Mucosa of rectum (tissue), 2 donors: ENCODE data around the gene CACNG8.

Source experiments
- H3K27ac ChIP-seq, 2 donors: one replicate each; pipeline ENCODE4 v1.7.0; 2013; ENCODE audit warnings: inconsistent platforms in 2 of 2, low read depth in 2 of 2, low read length in 2 of 2
- H3K27me3 ChIP-seq, 2 donors: one replicate each; pipeline ENCODE4 v1.7.0; 2013; ENCODE audit warnings: low read length in 2 of 2; ENCODE audit not compliant: control insufficient read depth in 2 of 2, insufficient read depth in 2 of 2
- H3K36me3 ChIP-seq, 2 donors: one replicate each; pipeline ENCODE4 v1.7.0; 2013; ENCODE audit warnings: low read length in 2 of 2; ENCODE audit not compliant: control insufficient read depth in 2 of 2, insufficient read depth in 2 of 2
- H3K4me1 ChIP-seq, 2 donors: one replicate each; pipeline ENCODE4 v1.7.0; 2013; ENCODE audit warnings: low read length in 2 of 2, mild to moderate bottlenecking in 1 of 2; ENCODE audit not compliant: control insufficient read depth in 2 of 2, insufficient read depth in 2 of 2
- H3K4me3 ChIP-seq, 2 donors: one replicate each; pipeline ENCODE4 v1.7.0; 2013; ENCODE audit warnings: low read length in 2 of 2
- H3K9ac ChIP-seq, 2 donors: one replicate each; pipeline ENCODE4 v1.7.0; 2013; ENCODE audit warnings: low read length in 2 of 2, low read depth in 1 of 2, mild to moderate bottlenecking in 1 of 2
- H3K9me3 ChIP-seq, 2 donors: one replicate each; pipeline ENCODE4 v1.7.0; 2013; ENCODE audit warnings: low read length in 2 of 2; ENCODE audit not compliant: control insufficient read depth in 2 of 2
- donor health status: healthy.
- donor health status: Normal muscosa, but diverticular disease.

The CACNG8 gene

DNA sequence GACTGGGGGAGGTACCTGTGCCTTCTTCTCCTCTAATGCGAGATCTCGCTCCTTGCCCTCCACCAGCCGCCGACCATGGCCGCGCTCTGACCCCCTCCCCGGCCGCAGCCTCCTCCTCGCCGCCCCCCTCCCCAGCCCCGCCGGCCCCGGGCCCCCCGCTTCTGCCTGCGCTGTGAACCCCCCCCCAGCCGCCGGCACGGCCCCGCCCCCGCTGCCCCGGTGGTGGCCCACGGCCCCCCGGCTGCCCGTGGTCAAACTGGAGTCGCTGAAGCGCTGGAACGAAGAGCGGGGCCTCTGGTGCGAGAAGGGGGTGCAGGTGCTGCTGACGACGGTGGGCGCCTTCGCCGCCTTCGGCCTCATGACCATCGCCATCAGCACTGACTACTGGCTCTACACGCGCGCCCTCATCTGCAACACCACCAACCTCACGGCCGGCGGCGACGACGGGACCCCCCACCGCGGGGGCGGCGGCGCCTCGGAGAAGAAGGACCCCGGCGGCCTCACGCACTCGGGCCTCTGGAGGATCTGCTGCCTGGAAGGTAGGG lies at the start of gene CACNG8:
Gene CACNG8, plus strand, starts transcription at position 51 of the 545 bp plus-strand sequence.
- Histone ChIP-seq H3K9me3 (no peaks in the 10 kb centered on the region), H3K27ac (no peak within 1 kb of the TSS), H3K4me3 (no peak within 1 kb of the TSS), H3K9ac (no peak within 1 kb of the TSS), H3K4me1 (no peaks in the 10 kb centered on the region), H3K36me3 (no peaks in the 10 kb centered on the region), H3K27me3 (peaks cover 13 to 25% of the 10 kb centered on the region in 2 donors)

DNA sequence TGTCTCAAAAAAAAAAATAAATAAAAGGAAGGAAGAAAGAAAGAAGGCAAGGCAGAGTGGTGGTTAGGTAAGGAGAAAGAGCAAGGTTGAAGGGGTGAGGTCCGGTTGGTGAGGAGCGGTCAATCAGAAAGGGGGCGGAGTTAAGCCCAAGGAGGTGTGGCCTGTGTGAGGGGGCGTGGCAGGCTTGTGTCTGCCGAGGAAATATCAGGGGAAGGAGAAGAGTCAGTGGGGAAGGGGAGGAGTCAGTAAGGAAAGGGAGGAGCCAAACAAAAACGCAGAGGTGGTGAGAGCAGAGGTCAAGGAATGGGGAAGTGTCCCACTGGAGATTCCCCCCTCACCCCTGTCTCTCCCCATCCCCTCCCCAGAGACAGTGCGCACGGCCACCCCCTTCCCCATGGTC lies 47.7 kb upstream of the CACNG8 start:
- H3K36me3 ChIP-seq = no peaks in the 10 kb centered on the region
- H3K9ac ChIP-seq = no peak overlapping the region
- H3K27ac ChIP-seq = no peak overlapping the region
- no peaks in the 10 kb centered on the region for H3K9me3 ChIP-seq
- no peak overlapping the region for H3K4me3 ChIP-seq
- no peaks in the 10 kb centered on the region for H3K4me1 ChIP-seq
- peaks cover 7 to 14% of the 10 kb centered on the region in 2 donors for H3K27me3 ChIP-seq

DNA sequence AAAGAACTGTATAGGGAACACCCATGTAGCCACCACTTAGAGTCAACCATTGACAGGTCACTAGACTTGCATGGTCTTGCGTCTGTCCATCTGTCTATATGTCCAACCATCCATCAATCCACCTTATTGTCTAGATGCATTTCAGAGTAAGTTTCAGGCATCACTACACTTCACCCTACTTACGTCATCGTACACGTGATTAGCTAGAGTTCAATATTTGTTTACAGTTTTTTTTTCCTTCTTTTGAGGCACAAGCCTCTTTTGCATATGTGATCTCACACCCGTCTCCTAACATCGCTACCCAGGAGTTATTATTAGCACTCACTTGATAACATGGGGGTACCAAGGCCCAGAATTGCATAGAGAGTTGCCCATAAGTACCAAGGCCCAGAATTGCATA lies 46.7 kb upstream of the CACNG8 start:
- Histone ChIP-seq H3K9ac (no peak overlapping the region), H3K4me3 (no peak overlapping the region)

DNA sequence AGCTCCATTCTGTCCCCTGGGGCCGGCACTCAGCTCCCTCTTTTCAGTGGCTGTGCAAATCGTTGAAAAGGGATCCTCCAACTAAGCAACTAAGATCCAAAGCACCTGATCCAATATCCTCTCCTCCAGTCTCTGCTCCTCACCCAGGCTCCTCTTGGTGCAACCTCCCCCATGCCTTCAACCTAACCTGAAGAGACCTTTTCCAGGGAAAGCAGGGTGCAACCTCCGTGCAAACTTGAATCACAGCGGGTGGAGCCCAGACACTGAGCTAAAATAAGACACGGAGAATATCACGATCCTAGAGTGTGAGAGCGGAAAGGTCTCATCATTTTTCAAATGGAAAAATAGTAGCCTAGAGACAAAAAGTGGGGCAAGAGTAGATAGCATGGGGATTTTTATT lies 45.4 kb upstream of the CACNG8 start:
- Histone ChIP-seq H3K4me1 (no peaks in the 10 kb centered on the region), H3K9ac (no peak overlapping the region), H3K27ac (no peak overlapping the region), H3K27me3 (peaks cover 0 to 3% of the 10 kb centered on the region in 2 donors), H3K36me3 (no peaks in the 10 kb centered on the region), H3K9me3 (no peaks in the 10 kb centered on the region), H3K4me3 (no peak overlapping the region)

More for the DNA sequence above, 46.7 kb upstream of the CACNG8 start:
- H3K36me3 ChIP-seq = no peaks in the 10 kb centered on the region
- peaks cover 3 to 9% of the 10 kb centered on the region in 2 donors for H3K27me3 ChIP-seq
- H3K9me3 ChIP-seq = no peaks in the 10 kb centered on the region
- no peak overlapping the region for H3K27ac ChIP-seq
- H3K4me1 ChIP-seq = no peaks in the 10 kb centered on the region

DNA sequence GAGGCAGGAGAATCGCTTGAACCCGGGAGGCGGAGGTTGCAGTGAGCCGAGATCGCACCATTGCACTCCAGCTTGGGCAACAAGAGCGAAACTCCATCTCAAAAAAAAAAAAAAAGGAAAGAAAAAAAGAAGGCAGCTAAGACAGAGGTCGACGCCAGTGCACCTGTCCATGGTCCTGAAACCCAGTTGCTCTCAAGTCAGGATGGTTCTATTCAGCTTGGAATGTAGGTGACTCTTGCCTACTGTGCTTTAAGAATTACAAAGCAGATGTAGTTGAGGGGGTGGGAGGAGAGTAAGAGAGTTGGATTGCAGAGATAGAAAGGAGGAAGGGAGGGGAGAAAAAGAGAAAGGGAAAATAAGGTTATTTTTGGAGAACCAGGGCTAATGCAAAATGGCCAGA lies 35.0 kb upstream of the CACNG8 start:
- no peaks in the 10 kb centered on the region for H3K27me3 ChIP-seq
- H3K36me3 ChIP-seq = no peaks in the 10 kb centered on the region

DNA sequence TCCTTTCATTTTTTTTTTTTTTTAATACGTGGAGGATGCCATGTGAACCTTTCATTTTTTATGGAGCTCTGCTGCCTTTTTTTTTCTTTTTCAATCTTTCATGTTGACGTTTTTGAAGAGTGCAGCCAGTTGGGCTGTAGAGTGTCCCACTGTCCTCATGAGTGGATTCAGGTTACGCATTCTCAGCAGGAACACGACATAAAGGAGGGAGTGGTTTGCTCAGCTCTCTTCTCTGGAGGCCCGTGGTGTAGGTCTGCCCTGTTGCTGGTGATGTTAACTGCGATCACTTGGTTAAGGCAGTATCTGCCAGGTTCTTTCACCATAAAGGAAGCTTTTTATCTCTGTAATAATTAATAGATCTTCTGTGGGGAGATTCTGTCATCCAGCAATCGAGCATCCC lies 26.7 kb upstream of the CACNG8 start:
- Histone ChIP-seq H3K9me3 (no peaks in the 10 kb centered on the region), H3K36me3 (no peaks in the 10 kb centered on the region), H3K27me3 (no peaks in the 10 kb centered on the region), H3K27ac (no peak overlapping the region), H3K4me1 (no peaks in the 10 kb centered on the region), H3K4me3 (no peak overlapping the region), H3K9ac (no peak overlapping the region)

More for the DNA sequence above, 35.0 kb upstream of the CACNG8 start:
- Histone ChIP-seq H3K27ac (no peak overlapping the region), H3K4me1 (no peaks in the 10 kb centered on the region), H3K9ac (no peak overlapping the region), H3K9me3 (no peaks in the 10 kb centered on the region), H3K4me3 (no peak overlapping the region)

DNA sequence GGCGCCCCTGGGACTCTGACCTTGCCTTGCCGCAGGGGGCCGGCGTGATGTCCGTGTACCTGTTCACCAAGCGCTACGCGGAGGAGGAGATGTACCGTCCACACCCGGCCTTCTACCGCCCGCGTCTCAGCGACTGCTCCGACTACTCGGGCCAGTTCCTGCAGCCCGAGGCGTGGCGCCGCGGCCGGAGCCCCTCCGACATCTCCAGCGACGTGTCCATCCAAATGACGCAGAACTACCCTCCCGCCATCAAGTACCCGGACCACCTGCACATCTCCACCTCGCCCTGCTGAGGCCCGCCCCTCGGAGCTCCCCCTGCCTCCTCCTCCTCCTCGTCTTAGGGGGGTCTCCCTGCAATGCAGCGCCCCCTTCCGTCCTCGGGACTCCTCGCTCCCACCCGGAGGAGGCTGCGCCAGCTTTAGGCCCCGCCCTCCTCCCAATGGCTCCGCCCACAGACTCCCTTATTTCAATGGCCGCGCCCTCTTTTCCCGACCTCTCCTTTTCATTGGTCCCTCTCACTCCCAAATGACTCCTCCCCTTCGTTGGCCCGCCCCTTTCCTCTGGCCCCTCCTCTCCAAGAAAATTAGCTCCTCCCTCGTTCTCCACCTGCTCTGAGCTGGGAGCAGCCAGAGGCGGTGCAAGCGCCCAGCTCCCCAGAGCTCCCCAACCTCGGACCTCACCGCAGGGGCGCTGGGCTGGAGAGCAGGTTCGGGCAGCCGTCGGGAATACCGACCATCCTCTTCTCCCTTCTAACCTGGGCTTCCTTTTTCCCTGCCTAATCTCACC lies 20.5 kb upstream of the CACNG8 start:
- Histone ChIP-seq H3K27me3 (peaks cover 0 to 18% of the 10 kb centered on the region in 2 donors), H3K4me1 (no peaks in the 10 kb centered on the region), H3K4me3 (no peak overlapping the region), H3K9ac (no peak overlapping the region), H3K36me3 (no peaks in the 10 kb centered on the region), H3K9me3 (no peaks in the 10 kb centered on the region), H3K27ac (no peak overlapping the region)

DNA sequence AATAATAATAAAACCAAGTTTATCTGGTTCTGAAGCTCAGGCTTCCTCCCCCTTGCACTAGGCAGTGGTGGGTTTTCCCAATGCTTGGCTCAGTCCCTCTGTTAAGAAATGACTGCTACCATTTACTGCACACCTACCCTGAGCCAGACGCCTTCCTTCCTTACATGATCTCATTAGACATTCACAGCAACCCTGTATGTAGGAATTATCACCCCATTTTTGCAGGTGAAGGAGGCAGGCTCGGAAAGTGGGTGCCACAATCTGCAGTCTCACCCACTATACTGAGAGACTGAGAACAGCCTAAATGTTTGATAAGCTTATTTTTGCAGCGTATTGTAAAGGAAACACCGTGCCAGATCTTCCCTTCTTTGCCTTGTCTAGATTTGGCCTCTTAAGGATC lies 18.3 kb upstream of the CACNG8 start:
- H3K4me1 ChIP-seq = no peaks in the 10 kb centered on the region
- no peaks in the 10 kb centered on the region for H3K9me3 ChIP-seq
- H3K27me3 ChIP-seq = peaks cover 0 to 18% of the 10 kb centered on the region in 2 donors
- no peak overlapping the region for H3K9ac ChIP-seq
- H3K4me3 ChIP-seq = no peak overlapping the region
- H3K27ac ChIP-seq = no peak overlapping the region
- H3K36me3 ChIP-seq = no peaks in the 10 kb centered on the region

DNA sequence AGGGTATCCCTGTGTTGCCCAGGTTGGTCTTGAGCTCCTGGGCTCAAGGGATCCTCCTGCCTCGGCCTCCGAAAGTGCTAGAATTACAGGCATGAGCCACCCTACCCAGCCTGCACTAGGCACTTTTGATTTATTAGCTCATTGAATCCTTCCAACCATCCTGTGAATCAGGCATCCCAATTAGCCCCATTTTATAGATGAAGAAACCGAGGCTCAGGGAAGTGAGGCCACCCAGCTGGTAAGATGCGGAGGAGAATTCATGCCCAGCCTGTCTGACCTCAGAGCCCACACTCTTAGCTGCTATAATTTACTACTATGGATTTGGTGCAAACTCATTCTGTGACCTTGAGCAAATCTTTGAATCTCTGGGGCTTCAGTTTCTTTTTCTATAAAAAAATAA lies 17.8 kb upstream of the CACNG8 start:
- Histone ChIP-seq H3K4me3 (no peak overlapping the region), H3K9ac (no peak overlapping the region), H3K9me3 (no peaks in the 10 kb centered on the region), H3K36me3 (no peaks in the 10 kb centered on the region), H3K27ac (no peak overlapping the region), H3K27me3 (peaks cover 0 to 18% of the 10 kb centered on the region in 2 donors), H3K4me1 (no peaks in the 10 kb centered on the region)

DNA sequence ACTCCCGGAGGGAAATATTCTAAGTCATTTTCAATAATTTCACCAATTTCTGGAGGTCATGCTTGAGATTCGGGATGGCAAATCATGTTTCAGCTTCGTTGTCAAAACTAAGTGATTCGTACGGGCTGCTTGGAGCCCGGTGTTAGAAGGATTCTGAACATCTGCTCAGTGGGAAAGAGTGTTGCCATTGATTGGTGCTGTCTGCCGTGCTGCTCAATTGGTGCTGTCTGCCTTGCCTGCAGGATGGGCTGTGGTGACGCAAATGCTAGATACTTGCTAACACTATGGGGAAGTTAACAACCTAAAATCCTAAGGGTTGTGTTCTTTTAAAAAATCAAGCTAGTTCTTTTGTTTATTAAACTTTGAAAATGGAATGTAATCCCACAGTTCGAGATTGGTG lies 17.3 kb upstream of the CACNG8 start:
- H3K9ac ChIP-seq = no peak overlapping the region
- H3K4me1 ChIP-seq = no peaks in the 10 kb centered on the region
- H3K27ac ChIP-seq = no peak overlapping the region
- peaks cover 0 to 18% of the 10 kb centered on the region in 2 donors for H3K27me3 ChIP-seq
- no peaks in the 10 kb centered on the region for H3K9me3 ChIP-seq
- H3K36me3 ChIP-seq = no peaks in the 10 kb centered on the region
- no peak overlapping the region for H3K4me3 ChIP-seq
